B cell (primary cell): Measurements from ENCODE around the gene SUMO3. TPM values are rescaled to one million over a fixed set of nuclear protein-coding genes. Genes with fewer than 3 reads are reported as not detected.

Experiments
- ATAC-seq: fragments of 200-7000 bp; cut with Tn5 transposase; one replicate; pipeline ENCODE4 v1.10.0; 2021; ENCODE audit warnings: low read depth, mild to moderate bottlenecking, moderate number of reproducible peaks, moderate library complexity
- CTCF ChIA-PET: fragments of 350-600 bp; sonication (Branson Sonifier 250); formaldehyde crosslinking; loops from one replicate; lab custom pipeline; 2021; ENCODE audit warnings: antibody characterized with exemption, inconsistent platforms; lab: Charles Lee
- POLR2A ChIA-PET: fragments of 350-600 bp; sonication (Branson Sonifier 250); formaldehyde crosslinking; loops from one replicate; lab custom pipeline; 2021; ENCODE audit warnings: antibody characterized with exemption; lab: Charles Lee
- DNase-seq: peaks from one replicate; pipeline ENCODE4 v3.0.0; 2013
- H2AFZ ChIP-seq: 2 replicates; pipeline ENCODE4 v1.6.1; 2012; ENCODE audit warnings: mild to moderate bottlenecking, low read depth, low read length; ENCODE audit not compliant: insufficient read depth, poor library complexity, severe bottlenecking
- H3K27ac ChIP-seq, 2 donors: 1 replicate in 1 of 2; 2 replicates in 1 of 2; pipeline ENCODE4 v1.5.1; 2012 to 2013; ENCODE audit warnings: low read length in 2 of 2, mild to moderate bottlenecking in 2 of 2, moderate library complexity in 1 of 2
- H3K27me3 ChIP-seq, 4 experiments: fragments of 200-600 bp in 1 of 4; sonication (generic) in 1 of 4; replicated peaks in 1 of 4; 1 replicate in 2 of 4; 2 replicates in 2 of 4; pipeline versions ENCODE4 v1.6.1 to v1.7.0; 2013 to 2016; ENCODE audit warnings: low read length in 3 of 4, mild to moderate bottlenecking in 2 of 4, mixed read lengths in 1 of 4, moderate library complexity in 1 of 4; ENCODE audit not compliant: insufficient read depth in 4 of 4, control insufficient read depth in 3 of 4; ENCODE audit errors: control extremely low read depth in 1 of 4
- H3K36me3 ChIP-seq, 2 experiments: replicated peaks in 1 of 2; 1 replicate in 1 of 2; 2 replicates in 1 of 2; pipeline versions ENCODE4 v1.6.1 to v1.7.1; 2013; ENCODE audit warnings: low read length in 1 of 2; ENCODE audit not compliant: insufficient read depth in 2 of 2, control insufficient read depth in 1 of 2; ENCODE audit errors: control extremely low read depth in 1 of 2, extremely low read depth in 1 of 2
- H3K4me1 ChIP-seq, 2 donors: fragments of 200-600 bp in 1 of 2; sonication (generic) in 1 of 2; 1 replicate in 1 of 2; 2 replicates in 1 of 2; pipeline versions ENCODE4 v1.5.1 to v1.6.1; 2013 to 2017; ENCODE audit warnings: low read length in 2 of 2; ENCODE audit not compliant: control insufficient read depth in 2 of 2, insufficient read depth in 2 of 2
- H3K4me2 ChIP-seq: replicated peaks from 2 replicates; pipeline ENCODE3; 2012; ENCODE audit warnings: mild to moderate bottlenecking, low read depth, low read length; ENCODE audit not compliant: poor library complexity, severe bottlenecking
- H3K4me3 ChIP-seq, 5 experiments: fragments of 200-600 bp in 1 of 5; sonication (generic) in 1 of 5; 1 replicate in 3 of 5; 2 replicates in 2 of 5; pipeline versions ENCODE4 v1.5.1 to v1.7.0; 2011 to 2016; ENCODE audit warnings: low read length in 4 of 5, mild to moderate bottlenecking in 4 of 5, low read depth in 2 of 5, control low read depth in 1 of 5, moderate library complexity in 1 of 5; ENCODE audit not compliant: insufficient read depth in 1 of 5; ENCODE audit errors: control extremely low read depth in 1 of 5, extremely low read depth in 1 of 5
- H3K79me2 ChIP-seq: fragments of 200-600 bp; sonication (generic); one replicate; pipeline ENCODE4 v1.6.0; 2016; ENCODE audit warnings: low read length; ENCODE audit not compliant: control insufficient read depth, insufficient read depth
- H3K9ac ChIP-seq: fragments of 200-600 bp; sonication (generic); 2 replicates; pipeline ENCODE4 v1.6.1; 2017; ENCODE audit warnings: mild to moderate bottlenecking, low read length, moderate library complexity
- H3K9me3 ChIP-seq, 3 donors: one replicate each; pipeline versions ENCODE4 v1.6.1 to v1.7.1; 2013; ENCODE audit warnings: low read length in 2 of 3; ENCODE audit not compliant: control insufficient read depth in 2 of 3, insufficient read depth in 1 of 3; ENCODE audit errors: control extremely low read depth in 1 of 3
- H4K20me1 ChIP-seq: 2 replicates; pipeline ENCODE4 v1.6.0; 2012; ENCODE audit warnings: mild to moderate bottlenecking, low read length; ENCODE audit not compliant: insufficient read depth, control insufficient read depth, poor library complexity, severe bottlenecking
- H3K27ac Mint-ChIP-seq: one replicate; pipeline ENCODE4 v1.8.0; 2021; ENCODE audit warnings: mixed read lengths
- H3K27me3 Mint-ChIP-seq: one replicate; pipeline ENCODE4 v1.8.0; 2021; ENCODE audit warnings: mixed read lengths
- H3K4me1 Mint-ChIP-seq: one replicate; pipeline ENCODE4 v1.8.0; 2021; ENCODE audit warnings: mixed read lengths
- H3K4me3 Mint-ChIP-seq: one replicate; pipeline ENCODE4 v1.8.0; 2021; ENCODE audit warnings: mixed read lengths
- H3K9me3 Mint-ChIP-seq: one replicate; pipeline ENCODE4 v1.8.0; 2022; ENCODE audit warnings: mixed read lengths; ENCODE audit not compliant: insufficient read depth
- CTCF ChIP-seq: fragments of 200-600 bp; IDR thresholded peaks from one replicate; pipeline ENCODE4 v1.8.0; 2022; ENCODE audit warnings: antibody characterized with exemption, mild to moderate bottlenecking
- EZH2 ChIP-seq: IDR thresholded peaks from 2 replicates; pipeline ENCODE4 v1.6.1; 2012; ENCODE audit warnings: borderline replicate concordance, low read depth, mild to moderate bottlenecking, moderate library complexity, low read length; ENCODE audit not compliant: insufficient read depth, poor library complexity, severe bottlenecking
- WGBS: methylation state at CpG from one replicate; pipeline ENCODE4 v1.1.5; 2013; ENCODE audit warnings: missing lambda C conversion rate; ENCODE audit not compliant: insufficient coverage; 5-methylcytosine and 5-hydroxymethylcytosine counted together
- intact Hi-C: fragments of 100-400 bp; cut with micrococcal nuclease; formaldehyde crosslinking; loops from one replicate; pipeline ENCODE4 v1.10.0; 2022
- polyA plus RNA-seq: library from polyadenylated mRNA; depleted of rRNA; stranded (reverse); fragments of >200 nt; gene quantifications from 2 replicates; pipeline ENCODE4 v1.2.3, GENCODE V29; 2012
- total RNA-seq, 2 donors: library from RNA; stranded (reverse); fragments of 120-200 nt in 1 of 2; gene quantifications; 1 replicate in 1 of 2; 2 replicates in 1 of 2; pipeline versions ENCODE4 v1.2.3 to v1.2.4, GENCODE V29; 2013 to 2022

The SUMO3 gene
- total and polyA plus RNA-seq, 2 donors (not counting 1 experiment from before 2014, with no cell fraction given): 37.6 to 44.8 TPM

GRCh38 chr21:44858291-44858690, 40.4 kb upstream of the SUMO3 start:
- Histone ChIP-seq H3K9ac (no peak overlapping the region), H2AFZ (no peak overlapping the region), H3K27ac (no peak overlapping the region), H3K79me2 (peaks cover 84% of the 10 kb centered on the region), H3K4me2 (no peak overlapping the region), H3K9me3 (no peaks in the 10 kb centered on the region), H4K20me1 (peaks cover 95% of the 10 kb centered on the region), H3K27me3 (no peaks in the 10 kb centered on the region), H3K4me1 (peaks cover 0 to 6% of the 10 kb centered on the region in 2 donors), H3K4me3 (no peak overlapping the region), H3K36me3 (peaks cover 0 to 72% of the 10 kb centered on the region in 2 experiments)
- H3K27me3 Mint-ChIP-seq: no peaks in the 10 kb centered on the region
- POLR2A ChIA-PET: no interaction called here
- WGBS: 96% methylated on average over 15 of the region's 15 CpGs
- H3K9me3 Mint-ChIP-seq: no peaks in the 10 kb centered on the region
- no peak overlapping the region for H3K4me3 Mint-ChIP-seq
- intact Hi-C loops: no loop called here
- CTCF ChIA-PET: no interaction called here
- H3K4me1 Mint-ChIP-seq: peaks cover 6% of the 10 kb centered on the region
- TF ChIP-seq EZH2 (no peak), CTCF (no peak)
- ATAC-seq: no peak
- no peak for DNase-seq
- no peak overlapping the region for H3K27ac Mint-ChIP-seq

GRCh38 chr21:44857127-44857892, 39.4 kb upstream of the SUMO3 start:
- Mint-ChIP-seq H3K27ac (no peak overlapping the region), H3K9me3 (no peaks in the 10 kb centered on the region), H3K27me3 (no peaks in the 10 kb centered on the region), H3K4me1 (peaks cover 6% of the 10 kb centered on the region), H3K4me3 (no peak overlapping the region)
- Histone ChIP-seq H4K20me1 (peaks cover 94% of the 10 kb centered on the region), H3K4me3 (no peak overlapping the region), H3K9me3 (no peaks in the 10 kb centered on the region), H3K4me2 (no peak overlapping the region), H3K4me1 (peaks cover 0 to 6% of the 10 kb centered on the region in 2 donors), H2AFZ (no peak overlapping the region), H3K27me3 (no peaks in the 10 kb centered on the region), H3K9ac (no peak overlapping the region), H3K27ac (no peak overlapping the region), H3K36me3 (peaks cover 0 to 72% of the 10 kb centered on the region in 2 experiments), H3K79me2 (peaks cover 79% of the 10 kb centered on the region)
- CTCF ChIA-PET: no interaction called here
- intact Hi-C loops: no loop called here
- POLR2A ChIA-PET: no interaction called here
- ATAC-seq (no peak), DNase-seq (no peak)
- TF ChIP-seq EZH2 (no peak), CTCF (no peak)
- WGBS: 100% methylated on average over 5 of the region's 16 CpGs
